ENCODE data around the gene COLEC11.

DNA sequence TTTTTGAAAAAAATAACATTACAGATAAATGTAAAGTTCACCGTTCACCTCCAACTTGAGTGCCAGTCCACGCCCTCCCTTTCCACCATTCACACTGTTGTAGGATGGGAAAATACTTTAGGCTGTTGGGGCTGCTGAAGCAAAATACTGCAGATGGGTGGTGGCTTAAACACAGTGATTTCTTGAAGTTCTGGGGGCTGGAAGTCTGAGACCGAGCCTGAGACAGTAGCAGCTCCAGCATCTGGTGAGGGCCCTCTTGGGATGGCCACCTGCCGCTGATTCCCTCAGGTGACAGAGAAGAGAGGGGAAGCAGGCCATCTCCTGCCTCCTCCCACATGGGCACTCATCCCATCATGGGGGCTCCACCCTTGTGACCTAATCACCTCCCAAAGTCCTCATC is 80.8 kb downstream of the COLEC11 start:
- TF ChIP-seq, protein P1, sequence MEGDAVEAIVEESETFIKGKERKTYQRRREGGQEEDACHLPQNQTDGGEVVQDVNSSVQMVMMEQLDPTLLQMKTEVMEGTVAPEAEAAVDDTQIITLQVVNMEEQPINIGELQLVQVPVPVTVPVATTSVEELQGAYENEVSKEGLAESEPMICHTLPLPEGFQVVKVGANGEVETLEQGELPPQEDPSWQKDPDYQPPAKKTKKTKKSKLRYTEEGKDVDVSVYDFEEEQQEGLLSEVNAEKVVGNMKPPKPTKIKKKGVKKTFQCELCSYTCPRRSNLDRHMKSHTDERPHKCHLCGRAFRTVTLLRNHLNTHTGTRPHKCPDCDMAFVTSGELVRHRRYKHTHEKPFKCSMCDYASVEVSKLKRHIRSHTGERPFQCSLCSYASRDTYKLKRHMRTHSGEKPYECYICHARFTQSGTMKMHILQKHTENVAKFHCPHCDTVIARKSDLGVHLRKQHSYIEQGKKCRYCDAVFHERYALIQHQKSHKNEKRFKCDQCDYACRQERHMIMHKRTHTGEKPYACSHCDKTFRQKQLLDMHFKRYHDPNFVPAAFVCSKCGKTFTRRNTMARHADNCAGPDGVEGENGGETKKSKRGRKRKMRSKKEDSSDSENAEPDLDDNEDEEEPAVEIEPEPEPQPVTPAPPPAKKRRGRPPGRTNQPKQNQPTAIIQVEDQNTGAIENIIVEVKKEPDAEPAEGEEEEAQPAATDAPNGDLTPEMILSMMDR (IDR thresholded peaks at IDR 0.05) = no peak
- no peak for TF ChIP-seq ZFX (IDR thresholded peaks at IDR 0.05; ENCODE audit: borderline replicate concordance)
